Brain microvascular endothelial cell (primary cell): Measurements from ENCODE around the gene GRIFIN.

Experiments used
- DNase-seq: peaks from one replicate; pipeline ENCODE4 v3.0.0-alpha.2; 2020
- H3K27ac ChIP-seq: fragments of 250-450 bp; sonication (Bioruptor Pico); 2 replicates; pipeline ENCODE4 v1.5.1; 2020; ENCODE audit warnings: mild to moderate bottlenecking, moderate library complexity
- H3K27me3 ChIP-seq: fragments of 250-450 bp; sonication (Bioruptor Pico); replicated peaks from 2 replicates; pipeline ENCODE4 v1.5.1; 2020; ENCODE audit warnings: mild to moderate bottlenecking
- H3K36me3 ChIP-seq: fragments of 250-450 bp; sonication (Bioruptor Pico); replicated peaks from 2 replicates; pipeline ENCODE4 v1.5.1; 2020; ENCODE audit warnings: mild to moderate bottlenecking
- H3K4me3 ChIP-seq: 2 replicates; pipeline ENCODE4 v1.5.1; 2011; ENCODE audit warnings: low read depth, mild to moderate bottlenecking, control low read depth, low read length, moderate library complexity
- in situ Hi-C: cut with HindIII; loops from 2 replicates; pipeline ENCODE4 v1.10.0; 2017; ENCODE audit warnings: low sequenced_read_pairs, low pct_ligation_motif_present
- TF ChIP-seq, protein P1 (sequence below): IDR thresholded peaks from 2 replicates; pipeline ENCODE4 v1.5.1; 2011; ENCODE audit warnings: low read depth, mild to moderate bottlenecking, moderate library complexity, low read length, control low read depth, inconsistent platforms; ENCODE audit errors: missing control alignments

GRIFIN gene

DNA sequence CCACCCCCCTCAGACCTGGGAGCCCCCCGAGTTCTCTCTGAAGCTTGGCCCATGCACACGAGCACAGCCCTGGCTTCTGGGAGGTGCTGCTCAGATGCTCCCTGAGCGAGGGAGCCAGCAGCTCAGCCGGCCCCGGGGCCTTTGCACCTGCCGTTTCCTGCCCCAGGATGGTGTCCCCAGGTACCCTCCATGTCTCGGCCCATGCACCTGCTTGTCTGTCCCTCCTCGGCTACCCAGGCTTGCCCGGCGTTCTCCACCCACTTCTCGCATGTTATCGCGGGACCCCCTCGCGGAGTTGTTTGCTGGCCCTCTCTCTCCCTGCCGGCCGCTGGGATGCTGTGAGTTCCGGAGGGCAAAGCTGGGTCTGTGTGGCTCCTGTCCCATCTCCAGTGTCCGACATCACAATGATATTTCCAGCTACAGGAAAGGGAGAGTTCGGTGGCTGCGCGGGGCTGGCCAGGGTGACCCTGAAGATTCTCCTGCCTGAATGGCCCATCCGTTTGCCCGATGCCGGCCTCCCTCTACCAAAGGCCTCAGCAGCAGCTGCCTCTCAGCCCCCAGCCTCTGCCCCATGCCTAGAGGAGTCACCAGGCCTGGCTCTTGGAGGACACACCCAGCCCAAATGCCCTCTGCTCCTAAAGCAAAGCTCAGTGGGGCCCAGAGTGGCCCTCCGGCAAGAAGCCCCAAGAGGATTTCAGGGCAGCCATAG is 31.2 kb upstream of the GRIFIN start:
- Histone ChIP-seq H3K27ac (no peak overlapping the region), H3K27me3 (no peaks in the 10 kb centered on the region)
- TF ChIP-seq, protein P1, sequence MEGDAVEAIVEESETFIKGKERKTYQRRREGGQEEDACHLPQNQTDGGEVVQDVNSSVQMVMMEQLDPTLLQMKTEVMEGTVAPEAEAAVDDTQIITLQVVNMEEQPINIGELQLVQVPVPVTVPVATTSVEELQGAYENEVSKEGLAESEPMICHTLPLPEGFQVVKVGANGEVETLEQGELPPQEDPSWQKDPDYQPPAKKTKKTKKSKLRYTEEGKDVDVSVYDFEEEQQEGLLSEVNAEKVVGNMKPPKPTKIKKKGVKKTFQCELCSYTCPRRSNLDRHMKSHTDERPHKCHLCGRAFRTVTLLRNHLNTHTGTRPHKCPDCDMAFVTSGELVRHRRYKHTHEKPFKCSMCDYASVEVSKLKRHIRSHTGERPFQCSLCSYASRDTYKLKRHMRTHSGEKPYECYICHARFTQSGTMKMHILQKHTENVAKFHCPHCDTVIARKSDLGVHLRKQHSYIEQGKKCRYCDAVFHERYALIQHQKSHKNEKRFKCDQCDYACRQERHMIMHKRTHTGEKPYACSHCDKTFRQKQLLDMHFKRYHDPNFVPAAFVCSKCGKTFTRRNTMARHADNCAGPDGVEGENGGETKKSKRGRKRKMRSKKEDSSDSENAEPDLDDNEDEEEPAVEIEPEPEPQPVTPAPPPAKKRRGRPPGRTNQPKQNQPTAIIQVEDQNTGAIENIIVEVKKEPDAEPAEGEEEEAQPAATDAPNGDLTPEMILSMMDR = no peak

DNA sequence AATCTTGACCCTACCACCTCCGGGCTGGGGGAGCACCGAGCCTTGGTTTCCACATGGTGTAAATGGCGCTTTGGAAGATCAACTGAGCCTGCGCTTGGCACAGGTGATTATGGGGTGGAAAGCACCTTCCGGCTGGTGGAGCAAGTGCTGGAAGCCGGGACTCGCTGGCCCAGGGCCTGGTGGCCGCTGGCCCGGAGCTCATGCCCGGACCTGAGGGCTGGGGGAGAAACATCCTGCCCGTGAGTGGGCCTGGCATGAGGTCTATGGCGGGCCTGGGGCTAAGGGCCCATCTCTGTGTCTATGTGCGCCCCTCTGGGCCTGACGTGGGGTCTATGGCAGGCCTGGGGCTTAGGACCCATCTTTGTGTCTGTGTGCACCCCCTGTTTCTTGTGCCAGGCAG is 29.2 kb upstream of the GRIFIN start:
- in situ Hi-C loops = no loop called here
- Histone ChIP-seq H3K27me3 (no peaks in the 10 kb centered on the region), H3K36me3 (no peaks in the 10 kb centered on the region), H3K27ac (no peak overlapping the region), H3K4me3 (no peak overlapping the region)
- no peak for DNase-seq
- TF ChIP-seq, protein P1 = no peak

More for the DNA sequence above, 31.2 kb upstream of the GRIFIN start:
- no peaks in the 10 kb centered on the region for H3K36me3 ChIP-seq
- no peak overlapping the region for H3K4me3 ChIP-seq
- no peak for DNase-seq
- in situ Hi-C loops = no loop called here

DNA sequence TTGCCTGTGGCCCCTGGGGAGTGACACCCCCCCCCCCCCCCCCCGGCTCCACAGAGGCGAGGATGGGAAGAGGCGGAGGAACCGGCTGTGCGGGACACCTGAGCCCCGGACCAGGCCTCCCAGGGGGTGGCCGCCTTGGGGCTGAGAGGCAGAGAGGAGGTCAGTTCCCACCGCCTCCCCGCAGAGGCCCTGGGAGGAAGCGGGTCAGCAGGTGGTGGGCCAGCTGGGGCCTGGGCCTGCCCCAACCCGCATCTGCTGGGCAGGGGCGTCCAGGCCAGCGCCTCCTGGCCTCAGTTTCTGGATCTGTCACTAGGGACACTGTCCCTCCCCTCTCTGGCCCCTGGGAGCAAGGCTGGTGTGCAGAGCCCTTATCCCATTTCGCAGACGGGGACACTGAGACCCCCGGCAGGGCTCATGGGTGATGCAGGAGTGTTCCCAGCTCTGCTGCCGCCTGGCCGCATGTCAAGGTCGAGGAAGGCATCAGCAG is 28.7 kb upstream of the GRIFIN start:
- H3K36me3 ChIP-seq = no peaks in the 10 kb centered on the region
- no peaks in the 10 kb centered on the region for H3K27me3 ChIP-seq
- no peak overlapping the region for H3K27ac ChIP-seq
- no peak for DNase-seq
- TF ChIP-seq, protein P1 = no peak
- H3K4me3 ChIP-seq = no peak overlapping the region
- in situ Hi-C loops = no loop called here

DNA sequence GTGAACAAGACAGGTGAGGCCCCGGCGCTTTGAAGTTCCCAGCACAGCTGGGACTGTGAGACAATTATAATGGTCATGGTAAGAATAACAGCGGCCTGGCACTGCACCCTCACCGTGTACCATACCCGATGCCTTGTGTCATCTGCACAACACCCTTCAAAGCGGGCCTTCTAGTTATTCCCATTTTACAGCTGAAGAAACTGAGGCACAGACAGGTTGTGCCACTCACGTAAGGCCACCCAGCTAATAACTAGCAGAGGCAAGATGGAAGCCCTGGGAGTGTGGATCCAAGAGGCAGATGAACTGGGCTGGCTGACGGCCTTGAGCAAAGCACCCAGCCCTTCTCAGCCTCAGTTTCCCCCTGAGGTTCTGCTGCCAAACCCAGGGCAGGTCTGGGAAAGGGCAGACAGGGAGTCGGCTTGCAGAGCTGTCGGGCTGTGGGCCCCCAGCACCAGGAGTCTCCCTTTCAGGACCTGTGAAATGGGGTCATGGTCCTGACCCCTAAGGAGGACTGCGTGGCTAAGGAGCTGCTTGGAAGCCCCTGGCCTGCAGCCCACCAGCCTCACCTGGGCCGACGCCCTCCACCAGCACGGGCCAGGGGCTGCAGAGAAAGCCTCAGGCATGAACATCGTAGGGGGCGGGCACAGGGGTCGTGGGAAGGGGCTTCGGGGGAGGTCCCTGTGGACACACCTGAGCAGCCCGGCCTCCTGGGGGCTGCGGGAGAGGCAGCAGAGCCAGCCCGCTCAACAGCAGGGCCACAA is 28.1 kb upstream of the GRIFIN start:
- H3K4me3 ChIP-seq = no peak overlapping the region
- TF ChIP-seq, protein P1 = no peak
- no peak overlapping the region for H3K27ac ChIP-seq
- in situ Hi-C loops = no loop called here
- no peaks in the 10 kb centered on the region for H3K27me3 ChIP-seq
- DNase-seq = no peak
- no peaks in the 10 kb centered on the region for H3K36me3 ChIP-seq

DNA sequence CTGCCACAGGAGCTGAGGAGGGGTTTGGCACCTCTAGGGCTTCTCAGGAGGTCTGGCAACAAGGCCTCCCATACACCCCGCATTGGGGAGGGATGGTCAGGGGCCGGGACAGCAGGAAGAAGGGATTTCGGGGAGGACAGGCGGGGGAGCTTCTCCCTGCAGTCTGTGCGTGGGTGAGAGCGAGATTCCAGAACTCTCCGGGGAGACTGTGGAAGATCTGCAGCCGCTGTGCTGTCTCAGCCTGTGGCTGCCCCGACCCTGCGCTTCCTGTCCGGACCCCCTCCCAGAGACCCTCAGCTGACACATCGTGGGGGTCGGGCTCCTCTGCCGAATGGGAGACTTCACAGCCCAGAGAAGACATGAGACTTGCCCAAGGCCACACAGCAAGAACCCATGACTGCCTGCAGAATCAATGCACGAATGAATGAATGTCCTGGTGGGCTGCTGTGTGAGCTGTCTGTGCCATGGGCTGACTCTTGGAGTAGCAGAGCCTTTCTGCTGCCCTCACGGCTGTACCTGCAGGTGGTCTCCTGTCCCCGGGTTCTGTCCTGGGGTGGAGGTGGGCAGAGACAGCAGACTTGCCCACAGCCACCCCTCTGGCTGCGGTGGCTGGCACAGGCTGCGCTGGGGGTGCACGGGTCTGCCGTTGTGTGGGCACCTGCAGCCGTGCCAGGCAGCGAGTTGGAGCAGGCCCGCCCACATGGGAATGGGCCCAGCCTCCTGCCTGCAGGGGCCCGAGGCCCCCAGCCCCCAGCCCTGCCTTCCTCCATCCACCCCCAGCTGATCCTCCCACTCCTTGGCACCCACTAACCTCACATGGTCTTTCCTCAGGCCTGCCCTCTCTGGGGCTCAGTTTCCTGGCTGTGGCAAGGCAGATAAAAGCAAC is 27.1 kb upstream of the GRIFIN start:
- no peak overlapping the region for H3K4me3 ChIP-seq
- H3K36me3 ChIP-seq = no peaks in the 10 kb centered on the region
- in situ Hi-C loops = no loop called here
- no peak for DNase-seq
- TF ChIP-seq, protein P1 = no peak
- no peak overlapping the region for H3K27ac ChIP-seq
- no peaks in the 10 kb centered on the region for H3K27me3 ChIP-seq
